Neural progenitor cell (in vitro differentiated cells): ENCODE data around the gene CCDC88A. TPM values are rescaled to one million over a fixed set of nuclear protein-coding genes. Genes with fewer than 3 reads are reported as not detected.

Experiments used
- DNase-seq: peaks from one replicate; pipeline ENCODE4 v3.0.0-alpha.2; 2016; ENCODE audit warnings: low spot score
- H2AFZ ChIP-seq: fragments of 200-600 bp; sonication (generic); replicated peaks from 2 replicates; pipeline ENCODE4 v1.6.1; 2016; ENCODE audit warnings: antibody characterized with exemption
- H3F3A ChIP-seq: fragments of 200-600 bp; sonication (generic); 2 replicates; pipeline ENCODE4 v1.6.1; 2016; ENCODE audit warnings: antibody characterized with exemption, low read depth
- H3K27ac ChIP-seq: fragments of 200-600 bp; sonication (generic); 2 replicates; pipeline ENCODE4 v1.5.1; 2016; ENCODE audit warnings: mild to moderate bottlenecking
- H3K27me3 ChIP-seq: fragments of 200-600 bp; sonication (generic); 2 replicates; pipeline ENCODE4 v1.6.1; 2016; ENCODE audit warnings: mild to moderate bottlenecking, moderate library complexity
- H3K36me3 ChIP-seq: fragments of 200-600 bp; sonication (generic); 2 replicates; pipeline ENCODE4 v1.5.1; 2016
- H3K4me1 ChIP-seq: fragments of 200-600 bp; sonication (generic); 2 replicates; pipeline ENCODE4 v1.6.1; 2016; ENCODE audit warnings: mixed run types
- H3K4me2 ChIP-seq: fragments of 200-600 bp; sonication (generic); 2 replicates; pipeline ENCODE4 v1.6.1; 2016
- H3K4me3 ChIP-seq: fragments of 200-600 bp; sonication (generic); 2 replicates; pipeline ENCODE4 v1.5.1; 2016
- H3K79me2 ChIP-seq: fragments of 200-600 bp; sonication (generic); 2 replicates; pipeline ENCODE4 v1.6.1; 2016; ENCODE audit warnings: low read depth
- H3K9ac ChIP-seq: fragments of 200-600 bp; sonication (generic); 2 replicates; pipeline ENCODE4 v1.6.1; 2016
- H3K9me3 ChIP-seq: fragments of 200-600 bp; sonication (generic); 2 replicates; pipeline ENCODE4 v1.5.1; 2016; ENCODE audit warnings: low read depth
- H4K20me1 ChIP-seq: fragments of 200-600 bp; sonication (generic); 2 replicates; pipeline ENCODE4 v1.6.1; 2016; ENCODE audit warnings: low read depth
- H3K27ac Mint-ChIP-seq: 3 replicates; pipeline ENCODE4 v1.8.0; 2021; ENCODE audit warnings: mixed read lengths
- H3K27me3 Mint-ChIP-seq: 2 replicates; pipeline ENCODE4 v1.8.0; 2022; ENCODE audit warnings: low read depth, mild to moderate bottlenecking, inconsistent platforms, moderate library complexity, mixed read lengths; ENCODE audit not compliant: insufficient read depth
- H3K36me3 Mint-ChIP-seq: 3 replicates; pipeline ENCODE4 v1.8.0; 2021; ENCODE audit warnings: mixed read lengths
- H3K4me1 Mint-ChIP-seq: 3 replicates; pipeline ENCODE4 v1.8.0; 2021; ENCODE audit warnings: mixed read lengths
- H3K4me3 Mint-ChIP-seq: 3 replicates; pipeline ENCODE4 v1.8.0; 2021; ENCODE audit warnings: mild to moderate bottlenecking, moderate library complexity, mixed read lengths
- H3K9me3 Mint-ChIP-seq: 3 replicates; pipeline ENCODE4 v1.8.0; 2020; ENCODE audit warnings: mixed read lengths
- CTCF ChIP-seq: fragments of 200-600 bp; sonication (generic); IDR thresholded peaks from 2 replicates; pipeline ENCODE4 v1.5.1; 2017; ENCODE audit warnings: antibody characterized with exemption, mild to moderate bottlenecking
- EZH2 ChIP-seq: fragments of 200-600 bp; sonication (generic); IDR thresholded peaks from 2 replicates; pipeline ENCODE4 v1.6.1; 2017; ENCODE audit warnings: antibody characterized with exemption, mild to moderate bottlenecking, moderate library complexity
- EZH2phosphoT487 ChIP-seq: fragments of 200-600 bp; sonication (generic); IDR thresholded peaks from 2 replicates; pipeline ENCODE4 v1.6.1; 2017; ENCODE audit warnings: antibody characterized with exemption
- total RNA-seq: library from RNA; depleted of rRNA; stranded (reverse); fragments of >200 nt; gene quantifications from 2 replicates; pipeline ENCODE4 v1.2.3, GENCODE V29; 2015; ENCODE audit warnings: low replicate concordance

CCDC88A gene
- total RNA-seq, 1 donor from 2014 or later: 182 TPM

- H2AFZ ChIP-seq: no peak overlapping the region
- H3K4me3 ChIP-seq: no peak overlapping the region
- H4K20me1 ChIP-seq: no peaks in the 10 kb centered on the region
- no peak overlapping the region for H3K4me2 ChIP-seq
- peaks cover 3% of the 10 kb centered on the region for H3F3A ChIP-seq
- H3K27ac ChIP-seq: no peak overlapping the region
- no peaks in the 10 kb centered on the region for H3K9me3 ChIP-seq
- no peaks in the 10 kb centered on the region for H3K27me3 ChIP-seq
- no peak for DNase-seq
- no peak overlapping the region for H3K9ac ChIP-seq
- no peak overlapping the region for H3K27ac Mint-ChIP-seq
- H3K27me3 Mint-ChIP-seq: no peaks in the 10 kb centered on the region
- H3K4me3 Mint-ChIP-seq: no peak overlapping the region
- no peak for TF ChIP-seq CTCF
- no peak for TF ChIP-seq EZH2
- no peak for TF ChIP-seq EZH2phosphoT487
- H3K79me2 ChIP-seq: no peaks in the 10 kb centered on the region
- peaks cover 17% of the 10 kb centered on the region for H3K36me3 Mint-ChIP-seq
- peaks cover 22% of the 10 kb centered on the region for H3K36me3 ChIP-seq
- no peaks in the 10 kb centered on the region for H3K4me1 Mint-ChIP-seq
- no peaks in the 10 kb centered on the region for H3K9me3 Mint-ChIP-seq
- H3K4me1 ChIP-seq: no peaks in the 10 kb centered on the region
Measured at GRCh38 chr2:55309446-55309845, 110.2 kb downstream of the CCDC88A start.

- Mint-ChIP-seq H3K27ac (no peak overlapping the region), H3K4me3 (no peak overlapping the region), H3K4me1 (no peaks in the 10 kb centered on the region), H3K27me3 (no peaks in the 10 kb centered on the region), H3K9me3 (no peaks in the 10 kb centered on the region), H3K36me3 (peaks cover 6% of the 10 kb centered on the region)
- no peaks in the 10 kb centered on the region for H3K4me1 ChIP-seq
- H3K36me3 ChIP-seq: peaks cover 35% of the 10 kb centered on the region
- H3K79me2 ChIP-seq: no peaks in the 10 kb centered on the region
- H3F3A ChIP-seq: no peaks in the 10 kb centered on the region
- H3K9me3 ChIP-seq: no peaks in the 10 kb centered on the region
- H2AFZ ChIP-seq: no peak overlapping the region
- H3K4me2 ChIP-seq: no peak overlapping the region
- H3K27ac ChIP-seq: no peak overlapping the region
- DNase-seq: no peak
- no peak overlapping the region for H3K4me3 ChIP-seq
- H3K27me3 ChIP-seq: no peaks in the 10 kb centered on the region
- no peak for TF ChIP-seq EZH2phosphoT487
- no peak for TF ChIP-seq EZH2
- TF ChIP-seq CTCF: no peak
- no peak overlapping the region for H3K9ac ChIP-seq
- H4K20me1 ChIP-seq: no peaks in the 10 kb centered on the region
Measured at GRCh38 chr2:55302241-55302640, 117.4 kb downstream of the CCDC88A start.

- H3K9ac ChIP-seq: no peak overlapping the region
- H3K4me2 ChIP-seq: no peak overlapping the region
- no peaks in the 10 kb centered on the region for H3K27me3 ChIP-seq
- Mint-ChIP-seq H3K4me1 (no peaks in the 10 kb centered on the region), H3K9me3 (no peaks in the 10 kb centered on the region), H3K4me3 (no peak overlapping the region), H3K36me3 (peaks cover 7% of the 10 kb centered on the region), H3K27ac (no peak overlapping the region), H3K27me3 (no peaks in the 10 kb centered on the region)
- H3K36me3 ChIP-seq: peaks cover 38% of the 10 kb centered on the region
- TF ChIP-seq EZH2 (no peak), CTCF (no peak), EZH2phosphoT487 (no peak)
- H2AFZ ChIP-seq: no peak overlapping the region
- H3K9me3 ChIP-seq: no peaks in the 10 kb centered on the region
- H3K27ac ChIP-seq: no peak overlapping the region
- no peaks in the 10 kb centered on the region for H3K4me1 ChIP-seq
- H3F3A ChIP-seq: no peaks in the 10 kb centered on the region
- no peak for DNase-seq
- H4K20me1 ChIP-seq: no peaks in the 10 kb centered on the region
- no peaks in the 10 kb centered on the region for H3K79me2 ChIP-seq
- no peak overlapping the region for H3K4me3 ChIP-seq
Measured at GRCh38 chr2:55301277-55301676, 118.4 kb downstream of the CCDC88A start.
